HG03565 (cell line): ENCODE results near the gene TCERG1L.

Experiments used
- ATAC-seq: cut with Tn5 transposase; IDR thresholded peaks from one replicate; pipeline ENCODE4 v1.9.1; 2021; ENCODE audit warnings: mild to moderate bottlenecking, moderate library complexity; ENCODE audit not compliant: unreplicated experiment

The TCERG1L gene

DNA sequence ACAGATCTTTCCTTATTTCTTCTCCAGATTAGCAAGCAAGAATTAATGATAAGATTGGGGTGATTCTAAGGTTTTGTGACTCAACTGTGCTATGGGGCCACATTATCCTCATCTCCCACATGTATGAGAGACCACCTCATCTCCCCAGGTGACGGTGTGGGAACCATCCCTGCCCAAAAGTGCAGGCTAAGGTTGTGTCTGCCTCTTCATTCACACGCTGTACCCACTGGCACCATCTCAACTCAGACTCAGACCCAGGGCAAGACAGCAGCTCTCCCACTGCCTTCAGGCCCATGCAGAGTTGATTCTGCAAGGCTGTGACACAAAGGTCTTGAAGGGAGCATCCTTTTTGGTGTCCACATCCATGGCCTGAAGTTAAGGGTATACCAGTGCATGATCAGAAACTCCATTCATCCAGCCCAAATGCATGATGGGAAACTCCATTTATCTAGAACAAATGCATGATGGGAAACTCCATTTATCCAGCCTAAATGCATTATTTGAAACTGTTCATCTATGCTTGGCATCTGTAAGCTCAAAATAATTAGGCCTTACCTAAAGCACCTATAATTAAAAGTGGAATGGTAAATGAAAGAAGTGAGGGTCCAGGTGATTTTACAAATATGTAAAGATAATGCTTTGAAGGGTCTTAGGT lies 99.4 kb downstream of the TCERG1L start:
- no peak for ATAC-seq

DNA sequence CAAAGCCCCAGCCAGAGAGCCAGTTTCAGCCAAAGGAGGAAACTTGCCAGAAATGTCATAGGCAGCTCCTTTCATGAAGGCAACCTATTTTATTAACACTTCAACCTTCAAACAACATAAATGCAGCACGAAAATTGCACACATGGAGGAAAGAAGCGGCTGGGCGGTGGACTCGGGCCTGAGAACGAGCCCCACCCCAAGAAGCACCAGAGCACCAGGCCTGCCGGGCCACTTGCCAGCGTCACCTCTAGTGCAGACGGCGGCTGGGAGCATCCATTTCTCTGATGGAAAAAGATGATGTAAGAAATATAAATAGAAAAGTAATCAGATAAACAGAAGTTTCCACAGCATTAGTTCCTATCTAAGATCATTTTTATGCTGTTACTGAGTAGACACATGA lies 100.0 kb downstream of the TCERG1L start:
- no peak for ATAC-seq

DNA sequence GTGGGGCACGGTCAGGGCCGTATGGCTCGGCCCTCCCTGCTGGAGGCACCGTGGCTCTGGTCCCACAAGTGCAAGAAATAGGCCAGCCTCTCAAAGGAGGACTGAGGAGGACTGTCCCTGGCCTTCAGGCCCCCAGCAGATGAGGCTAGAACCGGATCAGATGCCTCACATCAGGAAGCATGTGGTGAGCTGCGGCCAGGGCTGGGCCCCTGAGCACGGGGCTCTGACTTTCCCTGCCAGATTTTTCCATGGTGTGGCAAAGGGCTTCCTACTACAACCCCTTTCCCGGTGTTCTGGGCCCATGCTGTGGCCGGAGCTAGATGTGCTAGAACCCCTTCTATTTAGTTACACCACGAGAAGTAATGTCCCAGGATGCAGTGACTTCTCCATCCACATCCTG lies 100.4 kb downstream of the TCERG1L start:
- no peak for ATAC-seq

DNA sequence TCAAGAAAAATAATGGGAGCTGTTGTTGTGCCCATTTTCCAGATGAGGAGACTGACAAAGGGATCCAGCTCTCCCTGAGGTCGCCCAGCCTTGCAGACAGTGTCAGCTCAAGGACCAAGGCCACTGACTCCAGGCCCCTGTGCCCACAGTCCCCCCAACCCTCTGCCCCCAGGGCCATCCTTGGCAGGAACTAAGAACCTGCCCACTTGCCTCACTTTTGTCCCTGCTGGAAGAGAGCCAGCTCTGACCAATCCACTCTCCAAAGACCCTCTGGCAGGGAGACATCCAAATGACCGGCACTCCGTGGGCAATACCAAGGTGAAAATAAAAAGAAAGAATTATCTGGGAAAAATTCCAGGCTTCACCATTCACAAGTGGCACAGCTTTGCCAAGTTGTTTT lies 101.3 kb downstream of the TCERG1L start:
- no peak for ATAC-seq

DNA sequence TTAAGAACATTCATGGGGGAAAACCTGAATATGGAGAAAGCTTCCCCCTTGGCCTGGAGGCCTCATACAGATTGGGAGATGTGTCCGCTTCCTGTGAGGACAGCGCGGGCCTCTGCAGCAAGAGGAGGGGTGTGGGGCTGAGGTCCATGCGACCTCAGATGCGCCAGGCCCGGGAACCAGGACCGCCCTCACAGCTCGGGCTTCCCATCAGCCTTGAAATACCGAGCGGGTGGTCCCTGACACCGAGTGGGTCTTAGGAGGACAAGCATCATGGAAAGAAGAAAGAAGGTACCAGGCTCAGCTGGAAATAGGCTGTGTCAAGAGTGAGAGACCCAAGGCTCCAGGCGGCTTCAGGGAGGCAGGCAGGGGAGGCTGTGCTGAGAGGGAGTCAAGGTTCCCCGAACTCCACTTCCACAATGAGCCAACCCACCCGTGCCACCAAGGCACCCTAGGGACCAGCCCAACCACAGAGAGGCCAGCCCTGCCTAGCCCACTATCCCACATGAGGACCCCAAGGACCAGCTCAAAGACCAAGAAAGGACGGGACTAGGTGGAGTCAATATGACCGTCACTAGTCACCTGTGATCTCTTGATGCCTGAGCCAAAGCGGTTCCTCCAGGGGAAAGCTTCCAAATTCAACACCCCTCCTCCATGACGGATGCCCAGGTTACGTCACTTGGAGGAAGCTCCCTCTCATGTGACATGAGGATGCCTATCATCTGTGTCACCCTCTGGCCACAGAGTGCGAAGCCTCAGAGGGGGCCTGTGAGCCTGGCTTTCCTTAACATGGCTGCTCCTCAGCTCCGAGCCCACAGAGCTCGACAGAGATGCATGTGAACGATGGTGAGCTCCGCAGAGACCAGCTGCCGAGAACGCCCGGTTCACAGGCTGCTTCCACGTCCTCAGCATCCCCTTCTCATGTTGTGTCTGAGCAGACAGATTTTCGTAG lies 103.7 kb downstream of the TCERG1L start:
- ATAC-seq: no peak

DNA sequence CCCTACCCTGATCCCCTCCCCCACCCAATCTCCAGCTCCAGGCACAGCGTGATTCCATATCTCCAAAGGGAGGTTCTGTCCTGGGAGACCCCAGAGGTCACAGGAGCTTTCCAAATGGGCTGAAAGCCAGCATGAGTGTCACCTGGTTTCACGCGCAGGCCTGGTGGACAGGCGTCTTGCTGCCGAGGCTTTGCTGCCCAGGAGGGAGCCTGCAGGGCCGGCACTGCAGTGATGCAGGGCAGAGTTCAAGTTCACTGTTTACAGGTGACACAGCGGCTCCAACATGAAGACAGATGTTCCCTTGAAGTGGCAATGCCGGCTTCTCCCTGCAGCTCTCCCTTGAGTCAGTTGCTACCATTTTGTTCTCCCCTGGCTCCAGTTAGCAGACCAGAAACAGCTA lies 104.3 kb downstream of the TCERG1L start:
- ATAC-seq: no peak

DNA sequence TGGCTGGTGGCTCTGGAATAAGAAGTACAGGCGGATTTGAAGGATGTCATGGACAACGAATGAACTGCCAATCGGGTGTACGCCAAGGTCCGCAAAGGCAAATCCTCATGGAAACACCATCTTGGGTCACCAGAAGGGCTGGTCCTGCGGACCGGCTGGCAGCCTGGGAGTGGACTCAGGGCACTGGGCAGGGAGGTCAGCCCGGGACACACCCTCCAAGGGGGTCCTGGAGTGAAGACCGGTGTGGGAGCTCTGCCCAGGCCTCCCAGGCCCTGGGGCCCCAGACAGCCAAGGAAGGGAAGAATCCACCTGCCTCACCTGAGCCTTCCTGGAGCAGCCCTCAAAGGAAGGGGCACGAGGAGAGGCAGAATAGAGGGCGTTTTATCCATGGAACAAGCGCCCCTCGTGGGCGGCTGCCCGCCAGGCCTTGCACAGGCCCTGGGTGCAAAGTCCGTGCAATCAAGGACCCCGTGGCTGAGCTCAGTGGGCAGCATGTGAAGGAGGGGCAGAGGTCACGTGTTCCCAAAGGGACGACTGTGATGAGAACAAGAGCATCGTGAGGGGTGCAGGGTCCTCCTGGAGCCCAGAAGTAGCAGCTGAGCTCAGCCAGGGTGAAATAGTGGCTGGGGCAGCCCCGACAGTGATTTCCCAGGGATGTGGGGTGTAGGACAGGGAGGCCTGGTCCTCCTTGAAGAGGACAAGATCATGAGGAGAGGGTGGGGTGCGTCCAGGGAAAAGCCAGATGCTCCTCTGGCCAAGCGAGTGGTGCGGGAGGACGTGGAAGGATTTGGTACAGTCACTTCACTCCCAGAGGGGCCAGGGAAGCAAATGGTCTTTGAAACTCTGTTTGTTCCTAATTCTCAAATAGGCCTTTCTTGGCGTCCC lies 105.2 kb downstream of the TCERG1L start:
- no peak for ATAC-seq

DNA sequence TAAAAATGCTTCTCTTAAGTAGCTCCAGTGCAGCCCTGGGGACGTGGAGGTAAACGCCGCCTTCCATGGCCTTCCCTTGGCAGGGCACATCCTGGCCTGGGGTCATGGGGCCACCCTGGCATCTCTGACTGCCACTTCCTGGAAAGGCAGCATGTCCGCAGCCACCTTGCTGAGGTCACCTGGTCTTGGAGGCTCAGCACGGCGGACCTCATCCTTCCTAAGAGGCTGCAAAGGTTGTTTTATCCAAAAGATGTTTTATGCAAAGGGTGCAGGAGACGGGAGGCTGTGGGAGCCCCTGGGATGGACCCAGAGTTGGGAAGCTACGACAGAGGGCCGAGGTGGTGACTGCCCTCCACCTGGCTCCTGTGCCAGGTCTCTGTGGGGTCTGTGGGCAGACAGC lies 106.0 kb downstream of the TCERG1L start:
- ATAC-seq: no peak

DNA sequence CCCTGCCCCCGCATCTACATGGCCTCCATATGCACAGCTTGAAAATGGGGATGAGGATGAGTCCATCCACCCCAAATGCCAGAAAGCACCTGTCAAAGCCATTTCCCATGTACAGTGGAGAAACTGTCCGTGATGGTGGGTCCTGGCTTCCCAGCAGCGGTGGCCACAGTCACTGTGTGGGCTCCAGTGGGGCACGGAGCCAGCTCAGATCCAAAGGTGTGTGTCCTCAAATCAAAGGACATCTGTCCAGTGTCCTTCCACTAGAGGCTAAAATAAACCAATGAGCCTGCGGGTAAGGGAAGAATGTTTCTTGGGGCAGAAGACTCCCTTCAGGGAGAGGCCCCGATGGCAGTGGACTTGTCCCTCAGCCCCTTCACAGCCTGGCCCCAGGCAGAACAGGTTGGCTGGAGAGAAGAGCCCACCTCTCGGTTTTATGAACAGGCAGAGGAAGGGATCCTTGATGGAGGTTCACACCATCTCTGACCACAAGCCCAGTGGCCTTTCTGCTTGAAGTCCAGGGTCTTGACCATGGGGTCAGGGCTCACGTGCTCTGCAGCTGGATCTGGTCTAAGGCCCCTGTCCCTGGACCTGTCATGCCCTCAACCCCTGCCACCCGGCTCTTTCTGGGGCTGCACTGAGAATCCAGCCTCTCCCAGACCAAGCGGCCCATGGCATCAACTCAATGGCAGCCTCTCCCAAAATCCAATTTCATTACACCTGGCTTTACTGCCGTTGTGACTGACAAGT lies 106.9 kb downstream of the TCERG1L start:
- no peak for ATAC-seq

DNA sequence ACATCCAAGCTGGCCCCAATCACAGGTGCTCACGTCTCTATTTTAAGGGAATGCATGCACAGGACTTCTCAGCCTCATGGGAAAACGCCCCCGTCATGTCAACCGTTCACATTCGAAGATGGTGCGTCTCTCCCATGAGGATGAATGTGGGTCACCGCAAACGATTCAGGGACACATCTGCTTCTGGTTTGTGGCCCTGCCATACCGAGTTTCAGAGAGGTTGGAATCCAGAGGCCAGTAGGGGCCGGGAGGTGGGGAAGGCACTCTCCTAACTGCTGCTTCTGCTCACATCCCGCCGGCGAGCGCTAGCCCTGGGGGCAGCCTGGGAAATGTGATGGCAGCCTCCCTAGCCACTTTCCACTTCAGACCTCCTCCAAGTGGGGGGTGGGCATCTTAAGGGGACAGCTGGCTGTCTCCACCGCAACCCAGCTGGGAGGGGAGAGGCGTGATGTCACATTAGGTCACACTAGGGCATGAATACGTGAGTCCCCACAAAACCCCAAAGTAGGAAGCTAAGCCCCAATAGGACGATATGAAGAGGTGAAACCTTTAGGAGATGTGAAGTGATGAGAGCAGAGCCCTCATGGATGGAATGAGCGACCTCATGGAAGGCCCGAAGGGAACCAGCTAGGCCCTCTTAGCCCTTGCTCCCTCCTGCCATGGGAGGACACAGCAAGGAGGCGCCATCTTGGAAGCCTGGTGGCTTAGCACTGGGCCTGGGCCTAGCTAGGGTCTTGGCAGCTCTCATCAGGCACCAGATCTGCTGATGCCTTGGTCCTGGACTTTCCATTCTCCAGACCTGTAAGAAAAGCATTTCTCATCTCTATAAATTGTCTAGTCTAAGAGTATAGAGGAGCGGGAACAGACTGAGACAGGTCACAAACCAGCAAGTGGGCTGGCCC lies 107.8 kb downstream of the TCERG1L start:
- no peak for ATAC-seq

DNA sequence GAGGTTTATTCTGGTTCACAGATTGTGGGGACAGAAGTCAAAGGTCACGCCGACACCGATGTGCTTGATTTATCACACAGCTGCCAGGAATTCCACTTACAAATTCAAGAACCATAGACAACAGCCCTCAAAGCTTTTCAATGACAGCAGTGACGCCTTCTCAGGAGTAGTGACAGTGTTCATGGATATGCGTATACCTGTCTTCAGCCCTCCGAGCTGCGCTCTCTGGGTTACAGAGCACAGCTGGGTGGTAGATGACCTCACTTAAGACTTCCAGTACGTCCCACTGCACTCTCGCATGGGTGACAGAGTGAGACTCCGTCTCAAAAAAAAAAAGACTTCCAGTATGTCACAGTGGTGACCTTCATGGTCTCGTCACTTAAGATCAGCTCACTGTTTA lies 108.5 kb downstream of the TCERG1L start:
- ATAC-seq: no peak

DNA sequence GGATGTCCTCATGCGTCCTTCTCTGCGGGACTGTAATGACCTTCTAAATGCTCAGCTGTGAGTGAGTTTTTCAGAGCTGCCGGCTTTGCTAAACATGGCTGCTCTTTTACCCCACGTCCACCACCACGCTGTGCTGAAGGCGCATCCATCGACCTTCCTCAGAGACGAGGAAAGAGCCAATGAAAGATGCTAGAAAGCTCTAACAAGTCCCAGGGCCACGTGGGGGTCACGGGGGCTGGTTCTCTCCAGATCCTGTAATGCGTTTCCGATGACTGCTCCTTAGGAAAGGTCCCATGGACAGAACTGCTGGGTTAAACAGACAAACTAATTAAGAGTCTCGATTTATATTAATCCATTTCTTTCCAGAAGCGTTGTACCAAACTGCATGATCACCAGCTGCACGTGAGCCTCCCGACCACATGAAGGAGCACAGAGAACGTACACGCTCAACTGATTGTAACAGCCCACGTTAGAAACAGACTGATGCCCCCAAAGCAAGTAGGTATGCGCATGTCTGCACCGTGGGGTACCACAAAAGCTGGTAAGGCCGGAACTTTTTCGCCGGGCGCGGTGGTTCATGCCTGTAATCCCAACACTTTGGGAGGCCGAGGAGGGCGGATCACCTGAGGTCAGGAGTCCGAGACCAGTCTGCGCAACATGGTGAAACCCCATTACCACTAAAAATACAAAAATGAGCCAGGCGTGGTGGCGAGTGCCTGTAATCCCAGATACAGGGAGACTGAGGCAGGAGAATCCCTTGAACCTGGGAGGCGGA lies 109.6 kb downstream of the TCERG1L start:
- ATAC-seq: no peak

DNA sequence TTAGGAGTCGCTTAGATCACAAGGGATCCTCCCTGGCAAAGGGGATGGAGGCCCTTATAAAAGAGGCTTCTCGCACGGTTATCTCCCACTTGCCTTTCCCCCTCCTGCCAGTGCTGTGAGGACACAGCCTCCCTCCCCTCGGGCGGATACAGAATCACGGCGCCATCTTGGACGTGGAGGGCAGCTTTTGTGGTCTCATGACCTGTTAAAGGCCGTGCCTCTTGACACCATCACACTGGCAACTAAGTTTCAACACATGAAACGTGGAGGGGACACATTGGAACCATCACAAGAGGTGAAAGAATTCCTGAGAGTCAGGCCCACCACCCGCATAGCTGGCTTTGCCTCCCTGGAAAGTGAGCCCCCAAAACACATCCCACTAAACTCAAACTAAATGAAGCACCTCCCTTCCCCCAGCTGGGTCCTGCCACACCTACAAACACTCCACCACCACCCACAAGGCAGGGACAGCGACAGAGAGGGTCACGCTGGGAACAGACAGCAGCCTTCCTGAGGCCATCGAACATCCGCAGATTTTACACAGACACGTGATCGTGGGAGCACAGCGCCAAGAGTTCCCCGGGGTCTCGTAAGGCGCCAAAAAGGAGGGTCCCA lies 110.6 kb downstream of the TCERG1L start:
- no peak for ATAC-seq

DNA sequence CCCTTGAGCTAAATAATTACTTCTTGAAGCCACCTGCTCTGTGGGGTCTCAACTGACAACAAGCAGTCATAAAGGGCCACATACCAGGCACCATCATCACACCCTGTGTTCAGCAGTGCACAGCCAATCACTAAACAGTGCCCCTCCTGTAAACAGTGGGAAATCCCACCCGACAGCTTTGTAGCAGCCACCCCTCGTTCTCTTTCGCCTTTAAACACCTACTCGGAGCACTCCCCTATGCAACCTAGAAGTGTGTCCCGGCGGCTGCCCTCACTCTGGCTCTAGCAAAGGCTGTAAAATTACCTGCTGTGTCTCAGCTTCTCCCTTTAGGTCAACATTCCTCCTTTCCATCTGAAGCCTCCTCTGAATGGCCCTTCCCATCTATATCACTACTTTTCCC lies 111.9 kb downstream of the TCERG1L start:
- ATAC-seq: no peak

DNA sequence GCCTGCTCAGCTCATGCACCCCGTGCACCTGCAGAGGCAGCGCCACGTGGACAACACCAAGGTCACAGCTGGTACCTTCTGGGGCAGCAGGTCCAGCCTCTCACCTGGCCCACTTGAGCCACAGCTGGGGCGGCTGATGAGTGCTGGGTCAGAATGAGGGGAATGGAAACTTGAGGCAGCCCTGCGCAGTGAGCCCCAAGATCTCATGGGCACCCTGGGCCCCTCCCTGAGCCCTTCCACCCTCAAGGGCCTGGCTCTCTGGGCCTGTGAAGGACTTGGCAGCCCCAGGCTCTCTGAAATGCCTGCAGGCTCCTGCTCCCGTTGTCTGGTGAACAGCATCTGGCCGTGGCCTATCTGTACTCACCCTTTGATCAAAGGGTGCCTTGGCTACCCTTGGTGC lies 112.7 kb downstream of the TCERG1L start:
- ATAC-seq: no peak

DNA sequence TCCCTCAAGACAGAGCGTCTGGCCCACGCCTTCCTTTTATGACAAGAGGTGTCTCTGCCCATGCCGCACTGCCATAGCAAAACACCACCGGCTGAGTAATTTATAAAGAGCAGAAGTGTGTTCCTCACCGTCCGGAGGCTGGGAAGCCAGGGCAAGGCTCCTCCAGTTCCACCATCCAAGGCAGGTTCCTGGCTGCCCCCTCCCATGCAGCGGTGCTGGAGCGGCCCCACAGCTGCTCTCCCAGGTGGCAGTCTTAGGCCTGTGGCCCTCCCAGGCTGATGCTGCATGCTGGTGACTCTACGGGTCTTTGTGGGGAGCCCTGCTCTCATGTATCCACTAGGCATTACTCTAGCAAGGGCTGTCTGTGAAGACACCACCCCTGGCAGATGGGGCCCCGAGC lies 113.1 kb downstream of the TCERG1L start:
- ATAC-seq: no peak

DNA sequence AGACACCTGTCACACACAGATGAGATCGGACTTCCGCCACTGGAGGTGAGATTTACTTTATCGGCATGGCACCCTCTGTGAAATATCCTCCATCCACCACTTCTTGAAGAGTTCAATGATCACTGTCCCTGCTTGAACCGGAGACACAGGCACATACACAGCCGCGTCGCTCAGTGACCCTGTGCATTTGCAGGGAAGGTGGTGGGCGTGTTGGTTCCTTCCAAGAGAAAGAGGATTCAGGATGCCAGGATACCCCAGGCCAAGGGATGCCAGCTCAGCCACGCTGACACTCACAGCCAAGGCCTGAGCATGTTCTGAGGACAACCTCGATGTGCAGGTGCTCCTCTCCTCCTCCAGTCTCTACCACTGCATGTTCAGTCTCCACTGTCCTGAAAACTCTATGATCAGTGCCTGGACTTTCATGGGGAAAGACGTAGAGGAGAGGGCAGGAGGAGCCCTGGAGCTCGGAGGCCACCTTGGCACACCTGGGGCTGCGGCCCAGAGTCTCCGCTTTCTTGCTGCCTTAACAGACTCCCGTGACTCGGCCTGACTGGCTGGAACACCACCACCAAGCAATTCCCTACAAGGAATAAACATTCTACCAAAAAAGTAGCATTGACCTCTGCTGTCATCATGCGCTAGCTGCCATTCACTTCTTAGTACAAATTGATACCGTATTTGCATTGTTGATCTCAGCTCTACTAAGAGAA lies 115.2 kb downstream of the TCERG1L start:
- ATAC-seq: no peak
